GM18508 (cell line): ENCODE data around the gene ZNF148.

ENCODE experiments used
- ATAC-seq: cut with Tn5 transposase; IDR thresholded peaks from one replicate; pipeline ENCODE4 v1.9.1; 2021; ENCODE audit warnings: moderate number of reproducible peaks; ENCODE audit not compliant: insufficient read depth, unreplicated experiment

Gene ZNF148

DNA sequence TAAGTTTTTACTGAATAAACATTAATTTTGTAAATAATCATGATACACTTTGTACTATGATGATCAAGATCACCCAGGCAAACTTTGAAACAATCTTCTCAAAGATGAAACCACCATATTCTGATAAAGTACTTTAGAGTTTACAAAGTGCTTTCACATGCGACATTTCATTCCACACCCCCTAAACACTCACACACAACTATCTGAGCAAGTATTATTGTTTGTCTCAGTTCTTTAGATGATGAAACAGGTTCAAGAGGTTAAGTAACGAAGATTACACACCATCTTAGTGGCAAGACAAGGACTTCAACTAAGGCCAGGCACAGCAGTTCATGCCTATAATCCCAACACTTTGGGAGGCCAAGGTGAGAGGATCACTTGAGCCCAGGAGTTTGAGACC lies 37.6 kb downstream of the ZNF148 start:
- ATAC-seq, result no peak

DNA sequence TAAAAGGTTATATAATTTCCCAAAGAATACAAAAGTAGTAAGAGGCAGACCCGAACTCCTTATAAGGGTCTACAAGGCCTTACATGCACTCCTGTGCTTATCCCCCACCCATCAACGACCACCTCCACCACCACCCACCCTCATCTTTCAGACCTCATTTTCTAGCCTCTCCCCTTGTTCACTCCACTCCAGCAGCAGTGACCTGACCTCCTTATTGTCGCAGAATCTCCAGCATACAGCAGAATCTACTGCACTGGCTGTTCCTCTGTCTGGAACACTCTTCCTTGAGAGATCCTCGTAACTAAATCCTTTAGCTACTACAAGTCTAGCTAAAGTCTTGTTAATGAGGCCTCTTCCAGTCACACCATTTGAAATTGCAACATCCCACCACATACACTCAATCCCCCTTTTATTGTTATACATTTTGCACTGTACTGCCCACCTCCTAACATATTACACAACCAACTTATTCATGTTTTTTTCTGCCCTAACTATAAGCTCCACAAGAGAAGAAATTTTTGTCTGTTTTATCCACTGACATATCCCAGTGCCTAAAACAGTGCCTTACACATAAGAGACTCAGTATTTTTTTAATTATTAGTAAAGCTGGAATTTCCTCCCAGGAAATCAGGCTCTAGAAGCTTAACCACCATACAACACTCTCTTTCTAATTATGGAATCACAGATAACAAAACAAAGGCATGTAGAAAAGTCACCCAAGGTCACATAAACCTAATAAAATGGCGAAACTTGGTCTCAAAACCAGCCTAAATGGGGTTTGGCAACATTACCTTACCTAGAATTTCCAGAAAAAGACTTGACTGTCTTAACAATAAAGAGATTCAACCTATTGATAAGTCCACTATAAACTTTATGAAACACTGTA lies 40.2 kb downstream of the ZNF148 start:
- ATAC-seq, result no peak

DNA sequence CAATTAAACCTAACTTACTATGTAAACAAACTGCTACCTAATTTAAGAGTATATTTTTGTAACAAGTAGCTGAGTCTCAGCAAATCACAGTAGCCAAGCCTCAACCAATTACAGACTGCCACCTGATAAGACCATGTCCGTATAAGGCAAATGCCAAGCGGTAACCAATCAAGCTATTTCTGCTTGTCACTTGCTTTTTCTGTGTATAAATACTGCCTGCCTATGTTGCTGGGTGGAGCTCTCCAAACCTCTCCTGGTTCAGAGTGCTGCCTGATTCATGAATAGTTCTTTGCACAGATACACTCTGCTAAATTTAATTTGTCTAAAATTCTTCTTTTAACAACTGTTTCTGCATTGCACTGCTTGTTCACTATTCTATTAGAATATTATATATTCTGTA lies 42.6 kb downstream of the ZNF148 start:
- no peak for ATAC-seq

DNA sequence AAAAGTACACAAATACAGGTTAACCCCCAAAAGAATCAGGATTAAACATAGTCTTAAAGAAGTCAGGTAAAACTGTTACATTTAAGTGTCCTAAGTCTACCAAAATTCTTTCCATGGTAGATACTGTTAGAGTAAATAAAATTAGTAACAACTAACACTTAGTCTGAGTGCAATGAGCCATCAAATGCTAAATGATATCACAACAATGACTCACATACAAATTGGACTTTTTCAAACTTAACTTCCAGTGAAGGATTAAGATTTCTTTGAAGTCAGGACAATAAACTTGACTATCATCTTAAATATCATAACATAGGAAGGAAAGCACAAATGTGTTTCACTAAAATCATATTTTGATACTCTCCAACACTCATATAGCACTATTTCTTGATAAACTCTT lies 43.9 kb downstream of the ZNF148 start:
- ATAC-seq, result no peak

DNA sequence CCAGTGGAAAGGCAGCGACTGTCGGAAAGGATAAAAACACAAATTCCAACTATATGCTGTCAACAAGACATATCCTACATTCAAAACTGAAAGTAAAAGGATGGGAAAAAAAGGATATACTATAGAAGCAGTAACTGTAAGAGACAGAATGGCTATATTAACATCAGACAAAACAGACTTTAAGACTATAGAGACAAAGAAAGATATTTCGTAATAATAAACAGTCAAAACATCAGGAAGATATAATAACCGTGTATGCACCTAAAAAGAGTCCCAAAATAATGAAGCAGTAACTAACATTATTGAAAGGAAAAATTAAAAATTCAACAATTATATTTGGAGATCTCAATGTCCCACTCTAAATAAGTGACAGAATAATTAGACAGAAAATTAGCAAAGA lies 48.2 kb downstream of the ZNF148 start:
- ATAC-seq, result no peak

DNA sequence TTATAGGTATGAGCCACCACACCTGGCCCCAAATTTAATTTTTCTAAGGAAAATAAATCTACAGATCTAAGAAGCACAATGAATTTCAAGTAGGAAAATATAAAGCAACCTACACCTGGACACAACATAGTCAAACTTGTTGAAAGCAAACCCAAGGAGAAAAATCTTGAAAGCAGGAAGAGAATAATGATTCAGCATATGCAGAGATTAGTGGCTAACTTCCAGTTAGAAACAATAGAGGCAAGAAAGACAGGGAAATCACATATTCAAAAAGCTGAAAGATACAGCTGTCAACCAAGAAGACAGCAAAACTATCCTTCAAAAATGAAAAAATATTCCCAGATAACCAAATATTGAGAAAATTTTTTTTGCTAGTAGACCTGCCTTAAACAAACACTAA lies 49.4 kb downstream of the ZNF148 start:
- no peak for ATAC-seq

DNA sequence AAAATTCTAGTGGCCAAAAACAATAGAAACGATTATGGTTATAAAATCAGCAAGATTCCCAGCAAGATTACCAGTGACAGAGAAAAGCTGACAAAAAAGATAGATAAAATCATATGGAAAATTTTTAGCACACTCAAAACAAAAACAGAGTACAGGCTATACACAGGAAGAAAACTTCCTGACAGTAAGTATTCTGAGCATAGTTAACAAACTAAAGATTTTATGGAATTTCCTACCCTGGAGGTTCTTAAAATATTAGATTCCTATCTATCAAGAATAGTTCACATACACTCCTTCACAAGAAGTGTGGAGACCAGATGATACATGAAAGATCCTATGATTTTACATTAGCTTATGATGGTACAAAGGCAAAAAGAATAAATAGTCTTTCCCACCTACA lies 50.8 kb downstream of the ZNF148 start:
- ATAC-seq, result no peak

DNA sequence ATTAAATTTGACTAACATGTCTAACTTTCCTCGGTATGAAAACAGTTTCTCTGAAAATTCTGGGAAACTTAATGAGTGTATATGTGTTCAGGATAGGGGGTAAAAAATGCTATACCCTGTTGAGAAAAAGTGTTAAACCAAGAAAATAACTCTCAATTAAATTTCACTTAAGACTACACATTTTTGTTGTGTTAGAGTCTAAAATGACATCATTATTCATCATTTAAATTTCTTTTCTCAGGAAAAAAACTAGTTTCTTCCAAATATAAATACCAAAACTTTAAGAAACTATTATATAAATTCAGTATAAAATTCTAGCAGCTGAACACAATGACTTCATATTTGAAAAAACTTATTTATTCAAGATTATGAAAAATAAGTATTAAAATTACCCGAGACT lies 52.2 kb downstream of the ZNF148 start:
- ATAC-seq, result no peak

DNA sequence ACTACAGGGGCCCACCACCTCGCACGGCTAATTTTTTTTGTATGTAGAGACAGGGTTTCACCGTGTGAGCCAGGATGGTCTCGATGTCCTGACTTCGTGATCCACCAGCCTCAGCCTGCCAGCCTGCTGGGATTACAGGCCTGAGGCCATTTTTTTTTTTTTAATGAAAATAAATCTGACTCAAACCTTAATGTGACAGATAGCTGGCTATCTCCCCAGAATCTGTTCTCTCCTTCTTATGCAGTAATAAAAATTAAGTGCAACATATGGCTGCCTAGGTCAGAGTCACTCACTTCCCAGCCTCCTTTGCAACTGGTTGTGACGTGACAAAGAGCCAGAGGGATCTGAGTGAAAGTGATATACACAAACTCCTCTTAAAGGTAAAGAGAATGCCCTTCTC lies 53.0 kb downstream of the ZNF148 start:
- no peak for ATAC-seq

DNA sequence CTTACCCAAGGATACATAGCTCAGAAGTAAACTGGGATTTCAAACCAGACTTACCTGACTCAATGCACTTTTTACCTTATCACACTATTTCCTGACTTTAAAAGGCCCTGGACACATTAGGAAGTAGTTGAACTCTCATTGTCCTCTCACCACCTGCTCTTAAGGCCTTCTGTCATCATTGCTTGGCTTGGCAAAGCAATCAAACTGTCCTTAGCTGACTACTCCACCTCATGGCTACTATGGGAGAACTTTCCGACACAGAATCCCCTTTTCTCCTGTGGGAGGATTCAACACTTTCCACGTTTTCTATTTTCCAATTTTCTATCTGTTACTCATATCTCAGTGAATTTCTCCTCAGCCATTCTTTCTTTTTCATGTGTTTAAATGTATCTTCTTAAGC lies 55.4 kb downstream of the ZNF148 start:
- no peak for ATAC-seq

DNA sequence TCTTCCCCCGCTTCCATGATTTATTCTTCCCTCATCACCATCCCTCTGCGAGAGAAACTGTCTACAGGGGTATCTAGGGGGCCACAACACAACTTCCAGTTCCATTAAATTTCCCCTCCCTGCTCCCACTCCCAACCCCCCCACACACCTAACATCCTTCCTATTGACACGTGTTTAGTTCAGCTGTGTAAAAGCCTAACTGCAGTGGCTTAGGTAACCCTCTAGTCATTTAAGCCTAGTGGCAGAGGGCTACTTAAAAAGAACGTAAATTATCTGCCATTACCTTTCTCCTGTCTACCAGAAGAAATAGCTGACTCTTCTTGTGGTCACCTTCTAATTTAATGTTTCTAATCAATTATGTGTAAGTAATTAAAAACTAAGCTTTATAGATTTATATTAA lies 56.3 kb downstream of the ZNF148 start:
- ATAC-seq, result no peak

DNA sequence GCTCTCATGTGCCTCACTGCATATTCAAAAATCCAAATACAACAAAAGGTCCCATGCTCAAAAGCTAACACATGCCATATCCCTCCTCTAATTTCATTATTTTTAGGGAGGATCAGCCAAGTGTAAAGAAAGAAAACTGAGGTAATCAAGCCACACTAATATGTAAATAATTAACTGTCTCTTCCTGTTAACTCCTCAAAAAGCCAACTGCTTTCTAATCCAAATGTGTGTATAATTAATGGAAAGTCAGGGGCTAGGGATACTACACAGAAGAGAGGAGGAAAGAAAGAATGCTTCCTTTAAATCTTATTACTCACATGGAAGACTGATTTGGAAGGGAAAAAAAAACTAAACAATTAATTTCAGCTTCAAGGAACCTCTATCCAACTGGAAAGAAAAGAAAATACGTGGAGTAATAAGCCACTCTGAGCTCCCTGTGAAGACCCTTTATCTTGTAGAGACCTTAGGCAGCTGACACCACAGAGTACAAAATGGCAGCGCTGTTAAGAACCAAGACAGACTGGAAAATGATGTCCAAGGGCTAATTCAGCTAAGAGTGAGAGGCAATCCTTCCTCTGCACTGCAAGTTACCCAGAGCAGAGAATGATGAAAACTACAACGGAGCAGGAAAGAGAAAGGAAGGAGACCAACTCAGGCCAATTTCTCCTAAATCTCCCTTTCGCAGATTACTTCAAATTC lies 56.8 kb downstream of the ZNF148 start:
- no peak for ATAC-seq

DNA sequence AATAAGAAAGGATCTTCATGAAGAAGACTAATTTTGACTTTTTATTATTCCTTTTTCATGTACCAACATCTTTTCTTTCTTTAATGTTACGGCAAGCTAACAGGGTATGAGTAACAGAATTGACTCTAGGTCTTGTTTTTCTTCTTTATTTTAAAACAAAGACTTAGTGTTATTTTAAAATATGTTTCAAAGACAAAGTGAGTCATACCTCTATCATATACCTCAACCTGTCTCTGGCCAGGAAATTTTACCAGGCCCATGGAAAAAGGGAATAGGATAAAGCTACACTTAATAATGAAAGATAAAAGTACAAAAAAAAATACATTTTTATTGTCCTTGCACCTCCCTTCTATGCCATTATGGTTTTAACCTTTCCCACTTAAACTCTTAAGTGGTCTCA lies 57.4 kb downstream of the ZNF148 start:
- ATAC-seq, result no peak

DNA sequence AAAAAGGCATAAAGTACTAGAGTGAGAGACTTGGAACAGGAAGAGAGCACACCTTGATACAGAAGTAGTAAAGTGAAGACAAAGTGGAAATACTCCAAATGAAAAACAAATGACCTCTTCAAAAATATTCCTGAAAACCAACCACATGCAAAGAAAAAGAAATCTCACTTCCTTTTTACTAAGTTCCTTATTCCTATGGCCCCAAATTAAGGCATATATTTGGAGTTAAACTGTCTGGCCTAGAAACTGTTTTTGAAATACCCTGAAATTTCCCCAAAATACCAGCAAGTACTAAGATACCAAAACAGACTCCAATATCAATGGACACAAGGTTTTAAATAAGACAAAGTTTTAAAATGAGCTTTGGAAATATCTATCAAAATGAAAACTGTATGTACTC lies 58.2 kb downstream of the ZNF148 start:
- no peak for ATAC-seq

DNA sequence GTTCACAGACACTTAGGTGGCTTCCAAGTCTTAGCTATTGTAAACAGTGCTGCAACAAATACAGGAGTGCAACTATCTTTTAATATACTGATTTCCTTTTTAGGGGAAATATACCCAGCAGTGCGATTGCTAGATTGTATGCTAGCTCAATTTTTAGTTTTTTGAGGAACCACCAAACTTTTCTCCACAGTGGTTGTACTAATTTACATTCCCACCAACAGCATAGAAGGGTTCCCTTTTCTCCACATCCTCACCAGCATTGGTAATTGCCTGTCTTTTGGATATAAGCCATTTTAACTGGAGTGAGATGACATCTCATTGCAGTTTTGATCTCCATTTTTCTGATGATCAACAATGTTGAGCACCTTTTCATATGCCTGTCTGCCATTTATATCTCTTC lies 58.9 kb downstream of the ZNF148 start:
- ATAC-seq, result no peak

DNA sequence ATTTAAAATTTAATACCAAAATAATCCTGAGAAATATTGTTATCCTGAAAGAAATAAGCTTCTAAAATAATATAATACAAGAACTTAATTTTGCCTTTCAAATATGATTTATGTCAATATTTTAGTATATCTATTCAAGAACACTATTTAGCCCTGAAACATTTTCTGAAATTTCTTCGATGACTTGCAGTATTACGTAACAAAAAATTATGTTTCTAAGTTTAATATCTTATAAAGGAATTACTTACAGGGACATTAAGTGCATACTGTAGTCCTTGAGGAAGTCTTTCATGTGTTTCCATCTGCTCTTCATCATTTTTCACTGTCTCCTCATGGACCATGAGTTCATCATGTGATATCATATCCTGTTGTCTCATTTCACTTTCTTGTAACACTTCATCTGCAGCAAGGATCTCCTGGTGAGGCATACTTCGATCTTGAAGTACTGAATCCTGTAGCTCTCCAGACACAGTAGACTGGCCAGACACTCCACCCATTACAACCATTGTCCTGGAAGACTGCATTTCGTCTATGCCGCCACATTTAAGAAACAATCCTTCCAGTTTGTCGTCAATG lies 62.0 kb downstream of the ZNF148 start:
- ATAC-seq, result no peak

DNA sequence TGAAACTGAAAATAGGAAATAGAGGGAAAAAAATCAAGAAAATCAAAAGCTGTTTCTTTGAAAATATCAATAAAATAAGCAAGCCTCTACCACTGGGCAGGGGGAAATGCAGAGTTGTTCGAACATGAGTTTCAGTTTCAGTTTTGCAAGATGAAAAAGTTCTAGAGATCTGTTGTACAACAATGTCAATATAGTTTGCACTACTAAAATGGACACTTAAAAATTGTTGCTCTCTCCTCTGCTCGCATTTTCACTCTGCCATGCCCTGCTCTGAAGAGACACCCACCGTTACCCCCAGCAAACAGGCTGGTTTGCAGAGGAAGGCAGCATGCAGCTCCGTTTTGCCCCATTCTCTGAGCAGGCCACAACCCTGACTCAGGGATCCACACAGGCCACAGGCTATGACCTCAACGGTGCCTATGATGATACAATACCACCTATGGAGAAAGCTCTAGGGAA lies 64.5 kb downstream of the ZNF148 start:
- ATAC-seq, result no peak

DNA sequence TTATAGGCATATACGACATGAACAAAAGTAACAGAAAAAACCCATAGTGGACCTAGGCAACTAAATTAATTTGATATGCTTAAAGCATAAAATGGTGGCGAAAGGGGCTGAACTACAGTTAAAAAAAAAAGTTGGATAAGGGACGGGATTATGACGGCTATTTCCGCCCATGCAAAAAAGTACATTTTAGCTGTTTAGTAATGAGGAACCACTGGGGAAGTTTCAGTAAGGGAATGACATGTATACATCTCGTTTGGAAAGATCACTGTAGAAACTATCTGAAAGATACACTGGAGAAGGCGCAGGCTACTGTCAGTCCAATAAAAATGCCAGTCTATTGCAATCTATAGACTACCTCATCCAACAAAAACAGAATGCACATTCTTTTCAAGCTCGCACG lies 65.6 kb downstream of the ZNF148 start:
- ATAC-seq, result no peak

DNA sequence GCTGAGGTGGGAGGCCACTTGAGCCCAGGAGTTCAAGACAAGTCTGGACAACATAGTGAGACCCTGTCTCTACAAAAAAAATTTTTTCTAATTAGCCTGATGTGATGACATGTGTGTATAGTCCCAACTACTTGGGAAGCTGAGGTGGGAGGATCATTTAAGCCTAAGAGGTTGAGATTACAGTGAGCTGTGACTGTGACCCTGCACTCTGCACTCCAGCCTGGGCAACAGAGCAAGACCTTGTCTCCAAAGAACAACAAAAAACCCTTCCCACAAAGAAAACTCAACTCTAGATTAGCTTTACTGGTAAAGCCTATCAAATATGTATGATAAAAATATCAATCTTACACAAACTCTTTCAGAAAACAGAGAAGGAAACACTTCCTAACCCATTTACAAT lies 68.5 kb downstream of the ZNF148 start:
- no peak for ATAC-seq

DNA sequence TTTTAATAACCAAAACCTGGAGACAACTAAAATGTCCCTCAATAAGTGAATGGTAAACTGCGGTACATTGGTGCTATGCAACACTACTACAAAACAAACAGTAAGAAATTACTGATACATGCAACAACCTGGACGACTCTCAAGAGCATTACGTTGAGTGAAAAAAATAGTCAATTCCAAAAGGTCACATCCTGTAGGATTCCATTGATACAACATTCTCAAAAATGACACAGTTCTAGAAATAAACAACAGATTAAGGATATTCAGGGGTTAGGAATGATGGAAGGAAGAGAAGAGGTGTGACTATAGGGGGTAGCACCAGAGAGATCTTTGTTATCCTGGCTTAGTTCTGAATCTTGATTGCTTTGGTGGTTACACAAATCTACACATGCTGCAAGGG lies 72.2 kb downstream of the ZNF148 start:
- ATAC-seq, result no peak

DNA sequence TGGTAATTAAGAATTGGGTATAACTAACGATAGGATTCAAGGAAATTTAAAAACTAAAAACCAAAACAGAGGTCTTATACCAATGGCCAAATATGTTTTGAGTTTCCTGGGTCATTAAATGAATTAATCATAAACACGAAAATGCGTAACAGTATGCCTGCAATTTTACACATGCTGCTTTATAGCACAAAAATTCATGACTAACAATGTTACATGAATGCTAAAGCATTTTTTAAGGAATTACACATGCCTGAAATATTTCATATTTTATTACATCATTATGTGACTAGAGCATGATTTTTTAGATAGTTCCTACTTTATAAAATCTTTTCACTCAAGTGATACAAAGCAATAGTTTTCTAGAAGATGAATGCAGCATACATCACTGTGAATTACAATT lies 74.7 kb downstream of the ZNF148 start:
- no peak for ATAC-seq
